RWPE2 (cell line): Measurements from ENCODE around the gene FNBP1L.

Source experiments
- ATAC-seq: fragments of 200-7000 bp; cut with Tn5 transposase; 3 replicates; pipeline ENCODE4 v1.9.1; 2021; ENCODE audit warnings: low read depth
- DNase-seq: peaks from one replicate; pipeline ENCODE4 v3.0.0-alpha.2; 2020; ENCODE audit warnings: low spot score
- H3K27ac ChIP-seq: fragments of 450-650 bp; 2 replicates; pipeline ENCODE4 v1.5.1; 2017; ENCODE audit warnings: mild to moderate bottlenecking; ENCODE audit not compliant: poor library complexity, severe bottlenecking
- H3K27me3 ChIP-seq: fragments of 250-450 bp; sonication (Bioruptor Pico); 2 replicates; pipeline ENCODE4 v1.5.1; 2021; ENCODE audit warnings: mild to moderate bottlenecking, moderate library complexity; ENCODE audit not compliant: insufficient read depth, poor library complexity, severe bottlenecking
- H3K36me3 ChIP-seq: fragments of 250-450 bp; sonication (Bioruptor Pico); 2 replicates; pipeline ENCODE4 v1.5.1; 2020; ENCODE audit warnings: low read depth, mild to moderate bottlenecking, moderate library complexity
- H3K4me1 ChIP-seq: fragments of 250-450 bp; sonication (Bioruptor Pico); 2 replicates; pipeline ENCODE4 v1.5.1; 2021; ENCODE audit warnings: mild to moderate bottlenecking, moderate library complexity; ENCODE audit not compliant: insufficient read depth, poor library complexity, severe bottlenecking
- H3K4me3 ChIP-seq: fragments of 250-450 bp; sonication (Bioruptor Pico); 2 replicates; pipeline ENCODE4 v1.5.1; 2021; ENCODE audit warnings: mild to moderate bottlenecking, moderate library complexity; ENCODE audit not compliant: severe bottlenecking
- H3K9me3 ChIP-seq: fragments of 250-450 bp; sonication (Bioruptor Pico); 2 replicates; pipeline ENCODE4 v1.5.1; 2021; ENCODE audit warnings: mild to moderate bottlenecking, moderate library complexity; ENCODE audit not compliant: severe bottlenecking
- CTCF ChIP-seq: fragments of 450-650 bp; IDR thresholded peaks from one replicate; pipeline ENCODE4 v1.5.1; 2017; ENCODE audit warnings: mild to moderate bottlenecking, moderate library complexity; ENCODE audit not compliant: poor library complexity, severe bottlenecking

Gene FNBP1L

GRCh38 chr1:93519199-93519829, 71.4 kb downstream of the FNBP1L start:
- Histone ChIP-seq H3K4me1 (peaks cover 27% of the 10 kb centered on the region), H3K9me3 (no peaks in the 10 kb centered on the region), H3K27me3 (no peaks in the 10 kb centered on the region), H3K4me3 (no peak overlapping the region), H3K36me3 (peaks cover 17% of the 10 kb centered on the region; the same call in 1 of the 2 replicates), H3K27ac (peak overlapping the region; percentile 64)
- no peak for TF ChIP-seq CTCF
- ATAC-seq = peak; percentile 87
- no peak for DNase-seq

DNA sequence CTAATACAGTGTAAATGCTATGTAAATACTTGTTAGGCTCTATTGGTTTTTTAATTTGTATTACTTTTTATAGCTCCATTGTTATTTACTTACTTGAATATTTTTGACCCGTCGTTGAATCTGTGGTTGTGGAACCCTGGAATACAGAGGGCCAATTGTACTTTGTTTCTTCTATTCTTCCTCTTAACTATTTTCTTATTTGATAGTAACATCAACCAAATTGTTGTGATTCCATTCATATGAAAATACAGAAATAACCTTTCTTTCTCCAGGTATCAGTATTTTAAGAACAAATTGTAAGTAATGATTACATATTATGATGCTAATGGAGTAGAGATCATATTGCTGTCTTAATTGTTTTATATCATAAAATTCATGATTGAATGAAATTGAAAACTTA, 73.7 kb downstream of the FNBP1L start:
- Histone ChIP-seq H3K27ac (no peak overlapping the region), H3K4me1 (peaks cover 27% of the 10 kb centered on the region), H3K4me3 (no peak overlapping the region), H3K9me3 (no peaks in the 10 kb centered on the region), H3K36me3 (peaks cover 32% of the 10 kb centered on the region; the same call in 1 of the 2 replicates), H3K27me3 (no peaks in the 10 kb centered on the region)
- no peak for TF ChIP-seq CTCF
- no peak for ATAC-seq
- no peak for DNase-seq

DNA sequence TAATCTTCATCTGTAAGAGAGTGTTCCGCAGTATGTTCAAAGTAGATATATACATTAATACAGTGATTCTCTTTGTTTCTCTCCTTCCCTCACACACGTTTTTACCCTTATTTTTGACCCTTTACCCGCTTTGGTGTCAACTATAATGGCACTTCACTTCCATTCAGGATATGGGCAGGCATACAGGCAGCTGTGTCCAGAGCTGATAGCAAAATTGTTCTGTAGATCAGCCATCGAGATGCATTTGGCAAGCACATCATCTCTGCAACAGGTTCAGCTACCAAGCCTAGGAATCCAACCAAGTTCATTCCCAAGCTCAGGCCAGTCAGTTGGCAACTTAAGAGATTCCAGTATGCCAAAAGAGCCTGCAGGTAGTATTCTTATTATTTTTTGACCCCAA, 74.8 kb downstream of the FNBP1L start:
- DNase-seq (no peak), ATAC-seq (no peak)
- no peaks in the 10 kb centered on the region for H3K27me3 ChIP-seq
- H3K4me3 ChIP-seq = no peak overlapping the region
- no peaks in the 10 kb centered on the region for H3K9me3 ChIP-seq
- peaks cover 25% of the 10 kb centered on the region for H3K4me1 ChIP-seq
- peaks cover 32% of the 10 kb centered on the region; the same call in 1 of the 2 replicates for H3K36me3 ChIP-seq
- TF ChIP-seq CTCF = no peak
- no peak overlapping the region for H3K27ac ChIP-seq

DNA sequence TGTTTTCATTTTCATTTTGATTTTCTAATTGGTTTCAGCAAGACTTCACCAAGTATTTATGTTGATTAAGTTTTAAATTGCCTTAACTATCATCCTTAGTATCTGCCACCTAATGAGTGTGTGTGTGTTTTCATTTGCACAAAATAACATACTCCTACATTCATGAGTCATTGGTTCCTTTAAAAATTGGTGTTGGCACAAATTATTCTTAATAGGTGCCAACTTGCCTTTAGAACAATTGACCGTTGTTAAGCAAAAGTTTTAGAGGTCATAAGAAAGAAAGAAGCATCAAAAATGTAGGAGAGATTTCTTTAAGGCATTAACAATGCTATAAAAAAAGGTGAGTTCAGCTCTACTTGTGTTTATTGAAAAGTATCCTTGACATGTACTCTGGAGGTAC, 77.5 kb downstream of the FNBP1L start:
- Histone ChIP-seq H3K27me3 (no peaks in the 10 kb centered on the region), H3K4me3 (no peak overlapping the region), H3K9me3 (no peaks in the 10 kb centered on the region), H3K27ac (no peak overlapping the region), H3K36me3 (peaks cover 54% of the 10 kb centered on the region), H3K4me1 (no peaks in the 10 kb centered on the region)
- TF ChIP-seq CTCF = no peak
- no peak for DNase-seq
- ATAC-seq = no peak

GRCh38 chr1:93526431-93526830, 78.5 kb downstream of the FNBP1L start:
- H3K9me3 ChIP-seq = no peaks in the 10 kb centered on the region
- TF ChIP-seq CTCF = no peak
- DNase-seq = no peak
- no peak for ATAC-seq
- H3K36me3 ChIP-seq = peaks cover 64% of the 10 kb centered on the region
- no peak overlapping the region for H3K4me3 ChIP-seq
- H3K4me1 ChIP-seq = no peaks in the 10 kb centered on the region
- H3K27ac ChIP-seq = no peak overlapping the region
- no peaks in the 10 kb centered on the region for H3K27me3 ChIP-seq
